Smooth muscle cell of the umbilical artery (primary cell): Measurements from ENCODE around the gene TBC1D3C. TPM values are rescaled to one million over a fixed set of nuclear protein-coding genes. Genes with fewer than 3 reads are reported as not detected.

ENCODE experiments used
- total RNA-seq: library from RNA; depleted of rRNA; stranded (reverse); fragments of >200 nt; gene quantifications from 2 replicates; pipeline ENCODE4 v1.2.3, GENCODE V29; 2014

The TBC1D3C gene
- 0.59 TPM in 1 of 2 replicates, not detected in the other for total RNA-seq

DNA sequence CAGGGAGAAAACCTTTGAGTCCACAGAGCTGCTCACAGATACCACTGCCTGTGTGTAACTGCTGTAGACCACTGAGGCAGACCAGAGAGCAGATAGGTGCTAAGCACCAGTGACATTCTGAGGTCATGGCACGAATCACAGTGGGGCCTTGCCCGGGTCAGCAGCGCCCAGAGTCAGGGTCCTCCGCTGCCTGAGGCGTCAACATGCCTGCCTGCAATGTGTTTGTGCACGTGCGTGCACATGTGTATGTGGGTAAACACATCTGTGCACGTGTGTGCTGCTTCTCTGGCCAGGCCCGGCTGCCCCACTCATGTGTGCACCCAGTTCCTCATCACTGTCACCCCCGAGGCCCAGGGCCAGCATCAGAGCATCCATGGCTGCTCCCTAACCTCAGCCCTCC is at the start of gene TBC1D3C:
TSS of gene TBC1D3C (minus strand) at position 101 of the 400 bp plus-strand sequence. CDS start 1,568 bp downstream, outside the sequence.

Other genes with a start within 250 kb of the TBC1D3C start
- not detected in 2 replicates for gene TBC1D3K, start 144.2 kb downstream of the TBC1D3C start, total RNA-seq
- 2.1 and 6.4 TPM in 2 replicates for gene TBC1D3L, start 79.6 kb downstream of the TBC1D3C start, total RNA-seq
- 0.37 TPM in 1 of 2 replicates, not detected in the other for gene TBC1D3D, start 64.7 kb downstream of the TBC1D3C start, total RNA-seq
- 0.59 TPM in 1 of 2 replicates, not detected in the other for gene TBC1D3E, start 59.3 kb upstream of the TBC1D3C start, total RNA-seq
- gene TBC1D3, start 123.9 kb upstream of the TBC1D3C start, total RNA-seq, result not detected in 2 replicates
- 21.7 TPM in 2 replicates for gene MRPL45, start 228.5 kb upstream of the TBC1D3C start, total RNA-seq